NCI-H82 (cell line): ENCODE measurements around the gene FEV.

ENCODE experiments used
- DNase-seq: peaks from one replicate; lab custom pipeline; 2025; lab: John Stamatoyannopoulos, UW

FEV gene

DNA sequence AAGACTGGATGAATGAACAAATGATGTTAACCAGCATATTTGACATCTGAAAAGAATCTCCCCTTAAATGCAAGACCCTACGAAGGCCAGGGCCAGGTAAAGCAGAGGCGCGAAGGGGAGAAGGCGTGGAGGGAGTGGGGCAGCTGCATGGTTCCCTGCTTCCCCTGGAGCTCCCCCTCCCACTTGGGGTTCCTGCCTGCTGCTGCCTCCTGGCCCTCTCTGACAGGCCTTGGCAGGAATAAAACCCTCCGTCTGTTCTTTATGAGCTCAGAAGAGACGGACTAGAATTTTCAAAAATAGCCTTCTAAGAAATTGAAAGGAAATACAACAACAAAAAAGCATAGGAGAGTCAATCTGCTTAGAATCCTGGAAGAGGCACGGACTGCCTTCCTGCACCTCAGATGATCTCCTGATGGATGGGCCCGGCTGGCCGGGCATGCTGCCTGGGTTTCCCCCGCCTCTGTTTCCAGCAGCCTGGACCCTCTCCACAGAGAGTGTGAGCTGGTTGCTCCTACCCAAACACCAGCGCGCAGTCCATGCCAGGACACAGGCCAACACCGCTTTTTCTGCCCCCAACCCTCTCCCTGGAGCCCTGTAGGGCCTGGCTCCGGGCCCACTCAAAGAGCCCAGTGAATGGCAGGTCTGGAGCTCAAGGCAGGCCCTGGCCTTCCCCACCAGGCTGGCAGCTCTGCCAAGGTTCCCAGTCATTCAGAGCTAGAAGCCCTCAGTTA, 32.4 kb upstream of the FEV start:
- no peak for DNase-seq

DNA sequence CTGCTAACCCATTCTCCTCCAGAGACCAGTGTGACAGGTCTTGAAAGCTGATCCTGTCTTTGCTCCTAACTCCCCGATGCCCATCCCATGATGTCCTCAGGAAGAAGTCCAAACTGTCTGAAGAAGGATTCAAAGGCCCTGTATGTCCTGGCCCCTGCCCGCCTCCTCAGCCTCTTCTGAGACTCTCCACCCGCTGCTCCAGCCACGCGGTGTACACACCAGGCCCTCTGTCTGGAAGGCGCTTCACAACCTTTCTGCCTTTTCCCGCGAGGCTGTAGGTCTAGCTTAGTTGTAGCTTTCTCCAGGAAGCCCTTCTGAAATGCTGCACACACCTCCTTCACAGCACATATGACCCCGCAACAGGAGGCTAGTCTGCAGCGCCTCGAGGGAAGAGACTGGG, 31.7 kb upstream of the FEV start:
- DNase-seq, result no peak

DNA sequence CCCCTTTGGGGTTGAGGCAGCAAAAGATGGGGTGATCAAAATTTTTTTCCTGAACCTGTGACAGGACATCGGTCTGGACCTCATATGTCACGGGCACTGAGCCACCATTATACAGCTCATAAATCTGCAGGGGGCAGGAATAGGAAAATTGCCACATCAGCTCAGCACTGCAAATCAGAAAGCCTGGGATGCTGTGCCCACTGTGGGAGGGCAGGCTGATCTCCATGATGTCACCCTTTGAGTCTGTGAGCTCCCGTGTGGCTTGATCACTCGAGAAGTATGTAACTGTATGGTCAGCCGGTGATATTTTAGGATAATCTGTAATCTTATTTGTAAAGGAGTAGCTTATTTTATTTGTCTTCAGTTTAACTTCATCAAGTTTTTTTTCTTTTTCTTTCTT, 25.9 kb upstream of the FEV start:
- no peak for DNase-seq

DNA sequence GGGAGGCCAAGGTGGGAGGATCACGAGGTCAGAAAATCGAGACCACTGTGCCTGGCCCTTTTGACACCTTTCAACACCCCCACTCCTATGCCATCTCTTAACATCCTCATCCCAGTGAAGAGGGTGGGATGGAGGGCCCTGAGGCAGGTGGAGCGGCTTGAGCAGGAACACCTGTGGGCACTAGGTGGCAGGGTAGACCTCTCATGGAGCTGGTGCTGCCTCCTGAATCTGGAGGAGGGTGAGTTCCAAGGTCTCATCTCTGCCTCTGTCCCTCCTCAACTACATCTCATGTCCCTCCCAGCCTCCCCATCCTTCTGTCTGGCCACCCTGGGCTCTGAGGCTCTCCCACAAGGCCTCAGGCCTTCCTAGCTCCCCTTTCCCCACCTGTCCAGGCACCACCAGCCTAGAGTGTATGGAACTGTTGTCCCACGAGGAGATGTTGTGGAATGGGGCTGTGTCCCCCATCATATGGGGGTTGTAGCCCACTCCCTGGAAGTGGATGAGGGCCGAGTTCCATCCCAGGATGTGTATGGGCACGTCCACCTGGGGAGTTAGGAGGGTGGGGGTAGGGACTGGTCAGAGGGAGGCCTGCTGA, 25.3 kb upstream of the FEV start:
- DNase-seq, result peak; percentile 61

DNA sequence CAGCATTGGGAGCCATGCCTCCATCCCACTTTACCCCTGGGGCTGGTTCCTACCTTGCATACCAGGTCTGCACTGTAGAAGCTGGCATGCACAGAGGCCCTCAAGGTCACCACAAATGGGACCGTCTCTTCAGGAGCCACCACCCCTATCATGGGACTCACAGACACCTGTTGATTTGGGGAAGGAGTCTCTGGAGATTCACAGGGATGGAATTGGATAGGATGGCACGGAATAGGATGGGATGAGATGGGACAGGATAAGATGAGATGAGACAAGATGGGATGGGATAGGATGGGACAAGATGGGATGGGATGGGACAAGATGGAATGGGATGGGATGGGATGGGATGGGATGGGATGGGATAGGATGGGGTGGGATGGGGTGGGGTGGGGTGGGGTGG, 24.3 kb upstream of the FEV start:
- no peak for DNase-seq

DNA sequence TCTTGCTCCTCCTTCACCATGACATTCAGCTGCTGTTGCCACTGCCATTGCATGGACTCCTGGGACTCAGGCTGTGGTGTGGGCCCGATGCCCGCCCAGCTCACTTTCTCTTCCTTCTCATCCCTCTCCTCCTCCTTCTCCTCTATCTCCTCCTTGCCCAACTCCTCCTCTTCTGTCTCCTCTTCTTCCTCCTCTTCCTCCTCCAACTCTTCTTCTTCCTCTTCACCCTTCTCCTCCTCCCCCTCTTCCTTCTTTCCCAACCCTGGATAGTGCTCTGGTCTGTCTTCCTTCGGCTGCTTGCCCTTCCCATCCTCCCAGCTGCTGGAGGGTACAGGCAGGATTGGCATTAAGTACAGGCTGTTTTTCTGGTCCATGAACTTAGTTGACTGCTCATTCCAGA, 19.0 kb upstream of the FEV start:
- no peak for DNase-seq

DNA sequence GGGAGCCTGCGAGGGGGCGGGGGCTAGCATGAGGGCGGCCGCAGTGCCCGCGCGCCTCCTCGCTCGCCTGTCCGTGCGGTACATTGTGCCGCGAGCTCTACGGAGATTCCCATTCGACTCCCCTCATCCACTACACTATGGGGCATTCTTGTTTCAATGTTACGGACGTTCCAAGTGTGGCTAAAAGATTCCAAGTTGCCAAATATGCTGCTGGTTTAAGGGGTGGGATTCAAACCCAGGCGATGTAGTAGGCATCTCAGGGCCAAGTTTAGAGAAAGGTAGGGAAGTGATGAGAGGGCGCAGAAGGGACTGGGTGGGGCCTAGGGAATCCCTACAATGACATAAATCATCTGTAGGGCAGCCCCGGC, 18.3 kb upstream of the FEV start:
- peak; percentile 53 for DNase-seq

DNA sequence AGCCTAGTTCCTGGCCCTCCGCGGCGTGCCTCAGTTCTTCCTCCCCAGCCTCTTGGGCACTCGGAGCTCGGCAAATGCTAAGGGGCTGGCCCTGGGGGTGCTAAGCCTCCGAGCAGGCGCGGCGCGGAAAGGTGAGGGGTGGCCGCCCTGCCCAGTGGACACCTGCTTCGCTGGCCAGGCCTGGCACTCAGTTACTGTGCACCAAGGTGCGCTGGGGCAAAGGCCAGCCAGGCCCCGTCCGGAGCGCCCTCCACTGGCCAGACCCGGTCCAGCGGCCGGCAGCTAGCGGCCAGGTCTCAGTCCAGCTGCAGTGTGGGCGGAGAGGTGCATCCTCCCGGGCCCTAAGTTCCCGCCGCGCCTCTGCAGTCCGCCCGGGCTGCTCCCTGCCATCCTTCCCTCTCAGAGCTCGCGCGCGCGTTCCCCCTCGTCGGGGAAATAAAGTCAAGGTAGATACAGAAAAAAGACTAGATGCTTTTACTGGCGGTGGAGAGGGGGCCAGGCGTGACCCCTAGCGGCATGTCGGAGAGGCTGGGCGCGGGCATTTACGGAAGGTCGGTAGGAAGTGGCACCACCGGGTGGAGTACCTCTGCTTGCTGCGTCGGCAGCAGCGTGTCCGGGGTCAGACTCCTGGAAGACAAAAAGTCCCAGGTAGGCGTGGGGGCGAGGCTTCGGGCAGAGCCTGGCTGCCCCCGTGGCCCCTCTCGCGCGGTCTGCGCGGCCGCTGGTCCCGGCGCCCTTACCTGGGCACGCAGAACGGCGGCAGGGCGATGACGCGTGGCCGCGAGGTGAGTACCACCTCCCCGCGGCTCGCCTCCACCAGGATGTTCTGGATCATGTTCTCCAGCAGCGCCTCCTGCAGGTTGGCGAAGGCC, 17.6 kb upstream of the FEV start:
- DNase-seq, result peak; percentile 91

DNA sequence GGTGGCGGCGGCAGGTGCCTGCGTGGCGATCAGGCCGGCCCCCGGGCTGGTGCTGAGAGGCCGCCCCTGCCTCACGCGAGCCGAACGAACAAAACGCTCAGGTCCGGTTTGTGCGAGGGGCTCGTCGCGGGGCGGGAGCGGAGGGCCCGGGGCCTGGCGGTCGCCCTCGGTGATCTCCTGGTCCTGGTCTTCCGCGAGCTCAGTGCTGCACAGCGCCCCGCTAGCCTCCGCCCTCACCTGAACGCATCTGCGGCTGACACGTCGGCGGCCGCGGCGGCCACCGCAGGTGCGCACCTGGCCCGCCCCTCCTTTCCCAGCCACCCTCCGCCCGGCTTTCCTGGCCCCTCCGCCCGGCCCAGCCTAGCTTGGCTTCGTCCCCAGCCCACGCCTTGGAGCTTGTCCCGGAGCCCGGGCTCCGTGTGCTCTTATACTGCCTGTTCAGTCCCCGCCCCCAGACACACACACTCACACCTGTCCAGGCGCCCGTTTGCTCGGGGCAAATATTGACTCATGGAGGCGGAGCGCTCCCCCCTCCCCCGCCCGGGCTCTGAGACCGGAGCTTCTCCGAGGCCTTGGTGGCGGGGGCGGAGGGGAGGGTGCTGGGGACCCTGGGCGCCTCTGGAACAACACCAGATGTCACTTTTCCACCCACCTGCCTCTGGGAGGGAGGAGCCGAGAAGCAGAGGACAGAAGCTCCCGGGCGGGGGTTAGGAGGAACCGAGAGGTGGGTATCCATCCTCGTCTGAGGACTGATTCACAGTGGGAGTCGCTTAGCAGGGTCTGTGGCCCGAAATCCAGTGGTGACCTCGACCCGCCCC, 16.8 kb upstream of the FEV start:
- DNase-seq, result peak; percentile 98

DNA sequence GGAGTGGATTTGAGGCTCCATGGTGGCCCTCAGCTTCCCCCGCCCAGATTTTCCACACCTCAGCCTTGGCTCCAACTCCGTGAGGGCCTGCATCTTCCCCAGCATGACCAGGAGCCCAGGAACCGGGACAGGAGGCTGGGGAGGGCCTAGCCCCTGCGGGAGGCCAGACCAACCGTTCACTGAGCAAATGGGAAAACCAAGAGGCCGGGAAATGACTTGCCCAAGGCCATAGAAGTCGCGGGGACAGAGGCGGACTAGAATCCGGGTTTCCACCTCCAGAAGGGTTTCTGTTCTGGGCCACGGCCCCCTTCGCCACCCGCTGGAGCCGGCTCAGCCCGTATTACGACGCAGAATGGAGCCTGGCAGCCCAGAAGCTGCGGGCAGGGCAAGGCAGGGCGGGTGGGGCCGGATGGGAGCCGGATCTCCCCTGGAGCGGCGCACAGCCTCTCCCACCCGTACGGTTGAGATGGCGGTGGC, 16.2 kb upstream of the FEV start:
- no peak for DNase-seq

DNA sequence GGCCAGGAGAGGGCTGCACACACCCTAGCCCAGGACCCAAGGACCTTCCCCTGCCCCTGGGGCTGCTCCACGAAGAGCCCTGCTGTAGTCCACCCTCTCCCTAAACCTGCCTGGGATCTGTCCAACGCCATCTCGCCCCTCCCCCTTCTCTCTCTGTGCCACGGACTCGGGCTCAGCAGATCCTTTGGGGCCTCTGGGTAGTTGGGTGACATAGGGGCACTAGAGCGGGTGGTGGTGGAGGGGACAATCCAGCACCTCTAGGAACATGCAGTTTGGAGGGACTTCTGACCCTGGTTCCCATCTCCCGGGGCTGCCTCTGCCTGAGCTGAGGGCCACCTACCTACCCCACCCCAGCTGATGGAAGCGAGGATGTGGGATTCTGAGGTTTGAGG, 15.6 kb upstream of the FEV start:
- peak; percentile 56 for DNase-seq

DNA sequence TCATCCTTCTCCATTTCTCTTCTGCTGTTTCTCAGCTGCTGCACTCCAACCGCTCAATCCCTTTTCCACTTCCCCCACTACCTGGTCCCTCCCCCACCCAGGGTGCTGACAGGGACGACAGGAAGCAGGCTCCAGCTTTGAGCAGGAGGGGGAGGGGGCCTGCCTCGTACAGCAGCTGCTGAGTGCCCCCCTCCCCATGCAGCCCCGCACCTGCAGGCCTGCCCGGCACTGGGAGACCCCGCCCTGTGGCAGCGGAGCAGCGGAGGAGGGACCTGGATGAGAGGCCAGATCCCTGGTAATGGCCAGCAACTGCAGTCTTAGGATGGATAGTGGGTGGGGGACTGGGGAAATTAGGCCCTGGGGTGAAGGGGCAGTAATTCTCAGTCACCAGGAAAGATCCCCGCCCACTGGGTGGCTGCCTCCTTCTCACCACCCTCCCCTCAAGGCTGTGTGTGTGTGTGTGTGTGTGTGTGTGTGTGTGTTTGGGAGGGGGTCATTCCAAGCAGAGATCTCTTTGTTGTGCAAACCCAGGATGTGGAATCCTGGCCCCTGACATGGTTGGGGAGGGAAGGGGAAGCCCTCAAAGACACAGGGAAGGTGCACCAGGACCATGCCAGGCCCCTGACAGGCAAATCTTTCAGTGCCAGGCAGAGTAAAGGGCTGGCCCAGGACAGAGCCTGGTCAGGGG, 15.0 kb upstream of the FEV start:
- DNase-seq, result peak; percentile 94

DNA sequence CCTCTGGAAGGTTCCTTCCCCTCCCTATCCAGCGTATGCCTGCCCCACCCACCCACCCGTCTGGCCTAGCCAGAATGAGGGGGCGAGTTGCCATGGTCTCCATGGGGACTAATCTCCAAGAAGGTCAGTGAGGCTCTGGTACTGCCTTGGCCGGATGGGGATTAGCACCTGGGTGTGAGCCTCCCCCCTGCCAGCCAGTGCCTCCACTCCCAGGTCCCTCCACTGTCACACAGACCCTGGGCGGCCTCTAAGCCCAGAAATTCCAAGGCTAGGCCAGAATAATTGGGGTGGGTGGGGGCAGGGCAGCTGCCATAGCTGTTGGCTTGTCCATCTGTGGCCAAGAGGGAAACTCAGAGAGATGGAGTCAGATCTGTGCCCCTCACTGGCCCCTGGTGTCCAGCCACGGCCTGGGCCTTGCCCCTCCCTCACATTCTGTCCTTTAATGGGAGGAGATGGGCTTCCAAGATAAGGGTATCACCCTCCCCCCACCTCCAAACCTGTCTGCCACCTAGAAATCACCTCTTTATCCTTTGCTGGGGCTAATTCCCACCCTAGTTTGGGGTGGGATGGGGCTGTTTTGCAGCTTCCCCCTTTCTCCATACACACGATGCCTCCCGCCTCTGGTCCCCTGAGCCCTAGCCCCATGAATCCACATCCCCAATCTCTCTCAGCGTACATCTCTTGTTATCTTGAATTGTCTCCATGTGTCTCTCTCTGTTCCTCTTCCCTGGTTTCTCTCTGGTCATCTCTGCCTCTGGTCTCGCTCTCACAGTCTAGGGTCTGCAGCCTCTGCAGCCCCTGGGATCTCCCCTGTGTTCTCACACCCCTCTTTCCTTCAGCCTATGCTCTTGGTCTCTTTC, 14.3 kb upstream of the FEV start:
- peak; percentile 91 for DNase-seq

DNA sequence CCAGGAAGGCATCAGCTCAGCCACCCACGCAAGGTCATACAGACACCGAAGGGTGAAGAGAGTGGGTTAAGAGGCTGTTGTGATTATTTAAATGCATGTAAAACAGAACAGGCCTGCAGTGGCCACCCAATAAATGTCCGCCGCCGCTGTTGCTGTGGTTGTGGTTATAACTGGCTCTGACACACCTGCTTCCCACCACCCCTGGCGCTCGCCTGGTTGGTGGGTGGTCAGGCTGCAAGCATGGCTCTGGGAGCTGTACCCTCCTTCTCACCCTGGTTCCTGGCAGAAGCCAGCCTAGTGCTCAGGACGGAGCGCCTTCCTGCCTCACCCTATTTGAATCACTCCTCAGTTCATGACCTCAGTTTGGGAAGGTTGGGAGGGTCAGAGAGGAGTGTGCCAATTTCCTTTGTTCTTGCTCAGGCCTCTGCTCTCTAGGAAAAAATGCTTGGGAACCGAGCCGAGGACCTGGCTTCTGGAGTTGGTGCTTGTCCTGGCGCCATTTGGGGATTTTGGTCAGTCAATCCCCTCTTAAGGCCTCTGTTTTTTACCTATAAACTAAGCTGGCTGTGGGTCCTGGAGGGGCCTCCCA, 13.5 kb upstream of the FEV start:
- no peak for DNase-seq

DNA sequence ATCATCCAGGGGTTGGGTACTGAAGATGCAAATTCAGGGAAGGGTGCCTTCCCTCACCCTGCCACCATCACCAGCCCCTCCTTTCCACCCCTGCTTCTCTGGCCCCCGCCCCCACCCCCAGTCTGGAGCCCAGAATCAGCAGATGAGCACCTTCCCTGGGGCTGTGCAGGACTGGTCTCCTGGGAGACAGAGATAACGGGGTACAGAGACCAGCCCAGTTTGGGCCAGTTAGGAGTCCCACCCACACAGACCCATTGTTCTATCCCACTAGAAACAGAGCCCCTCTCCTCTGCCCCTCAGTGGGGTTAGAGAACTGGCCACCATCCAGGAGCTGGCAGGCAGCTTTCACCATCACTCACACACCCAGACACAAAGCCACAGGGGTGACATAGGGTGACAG, 12.7 kb upstream of the FEV start:
- peak; percentile 33 for DNase-seq

DNA sequence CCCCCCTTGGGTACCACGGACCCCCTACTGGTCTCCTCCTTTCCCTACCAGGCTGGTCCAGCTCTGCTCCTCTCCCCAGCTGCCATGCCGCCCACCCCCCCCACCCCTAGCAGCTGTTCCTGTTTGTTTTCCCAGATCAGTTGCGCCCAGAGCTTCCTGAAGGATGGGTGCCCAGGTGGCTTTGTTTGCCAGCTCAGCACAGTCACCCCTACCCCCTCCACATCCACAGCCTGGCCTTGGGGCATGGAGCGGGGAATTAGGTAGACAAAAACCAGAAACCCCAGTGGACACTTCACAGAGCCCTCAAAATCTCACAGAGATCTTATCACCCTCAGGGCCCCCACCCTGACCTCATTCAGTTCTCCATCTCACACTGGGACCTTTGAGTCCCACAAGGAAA, 12.0 kb upstream of the FEV start:
- peak; percentile 86 for DNase-seq

DNA sequence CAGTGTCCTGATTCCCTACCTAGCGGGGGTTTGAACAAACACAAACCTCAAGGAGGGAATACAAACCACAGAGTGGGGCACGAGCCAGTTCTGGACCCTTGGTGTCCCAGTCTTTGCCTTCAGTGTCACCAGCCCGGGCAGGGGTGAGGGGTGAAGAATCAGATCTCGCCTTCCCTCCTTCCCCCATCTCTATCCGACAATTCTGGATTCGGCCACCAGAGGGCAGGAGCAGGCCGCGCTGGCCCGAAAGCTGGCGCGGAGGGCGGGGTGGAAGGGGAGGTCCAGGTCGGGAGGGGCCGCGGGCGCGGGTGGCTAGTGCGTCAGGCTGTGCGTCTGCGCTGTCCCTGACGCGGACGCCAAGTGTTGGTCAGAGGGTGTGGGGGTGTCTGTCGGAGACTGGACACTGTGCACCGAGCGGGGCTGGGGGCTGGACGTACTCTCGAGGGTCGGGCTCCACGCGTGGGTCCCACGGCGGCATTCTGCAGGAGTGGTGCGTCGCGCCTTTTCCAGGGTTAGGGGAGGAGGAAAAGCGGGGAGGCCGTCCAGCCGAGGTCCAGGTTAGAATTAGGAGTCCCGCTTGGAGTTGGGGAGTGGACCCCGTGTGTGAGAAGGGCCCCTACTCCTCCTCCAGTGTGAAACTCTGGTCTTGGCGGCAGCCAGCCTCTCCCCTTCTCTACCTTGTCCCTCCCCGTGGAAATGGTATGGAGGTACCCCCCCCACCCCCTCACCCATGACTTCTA, 11.2 kb upstream of the FEV start:
- peak; percentile 93 for DNase-seq

DNA sequence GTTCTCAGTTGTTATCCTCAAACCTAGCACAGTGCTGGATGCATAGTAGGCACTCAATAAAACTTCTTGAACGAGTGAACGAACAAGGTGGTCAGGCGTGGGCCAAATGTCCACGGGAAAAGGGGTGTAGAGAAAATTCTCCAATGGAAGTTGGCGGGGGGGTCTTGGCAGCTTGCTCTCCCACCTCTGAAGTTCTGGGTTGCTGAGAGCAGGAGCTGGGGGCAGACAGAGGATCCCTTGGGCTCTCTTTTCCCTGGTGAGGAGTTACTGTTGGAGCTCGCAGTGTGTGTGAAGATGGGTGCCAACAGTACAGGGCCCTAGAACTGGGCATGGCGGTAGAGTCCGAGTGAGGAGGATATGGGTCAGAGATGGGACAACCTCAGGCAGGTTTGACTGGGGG, 10.6 kb upstream of the FEV start:
- no peak for DNase-seq
